ENCODE data around the gene ARHGEF17. TPM values are rescaled to one million over a fixed set of nuclear protein-coding genes. Genes with fewer than 3 reads are reported as not detected.
A peak's percentile ranks its signal among the peaks of the same experiment; 100 is the strongest.

ARHGEF17 gene
- total and polyA plus RNA-seq, 2 of the 13 experiments (the other 11 are each of a cell fraction or from before 2014, with no cell fraction given): 10.7 to 28.8 TPM

- no peak for TF ChIP-seq ZNF407 (CRISPR knock-in tag; IDR thresholded peaks at IDR 0.05; ENCODE audit: not compliant biosample characterization)
- no peak for TF ChIP-seq ZNF276 (CRISPR knock-in tag; IDR thresholded peaks at IDR 0.05; ENCODE audit: low read depth)
- no peak for TF ChIP-seq ZKSCAN8 (CRISPR knock-in tag; IDR thresholded peaks at IDR 0.05; ENCODE audit: borderline replicate concordance)
- TF ChIP-seq ASH2L (IDR thresholded peaks at IDR 0.05; ENCODE audit: insufficient read length, low read depth, low read length): no peak
- TF ChIP-seq CBX1 (IDR thresholded peaks at IDR 0.05; ENCODE audit: low read depth): no peak
- TF ChIP-seq ZNF574 (CRISPR knock-in tag; IDR thresholded peaks at IDR 0.05): peak; percentile 27; the same call in 1 of the 2 replicates
- no peak for TF ChIP-seq ZFYVE20 (CRISPR knock-in tag; IDR thresholded peaks at IDR 0.05; ENCODE audit: borderline replicate concordance, low read depth)
These were observed at the start of gene ARHGEF17 (continued) for GRCh38 chr11:73308003-73308960.

All from HepG2 (cell line).